ENCODE data around the gene TMEM174. TPM values are rescaled to one million over a fixed set of nuclear protein-coding genes. Genes with fewer than 3 reads are reported as not detected.

TMEM174 gene
- total RNA-seq (2022; extraction: Qiagen RNA extraction) = not detected in 5 replicates

DNA sequence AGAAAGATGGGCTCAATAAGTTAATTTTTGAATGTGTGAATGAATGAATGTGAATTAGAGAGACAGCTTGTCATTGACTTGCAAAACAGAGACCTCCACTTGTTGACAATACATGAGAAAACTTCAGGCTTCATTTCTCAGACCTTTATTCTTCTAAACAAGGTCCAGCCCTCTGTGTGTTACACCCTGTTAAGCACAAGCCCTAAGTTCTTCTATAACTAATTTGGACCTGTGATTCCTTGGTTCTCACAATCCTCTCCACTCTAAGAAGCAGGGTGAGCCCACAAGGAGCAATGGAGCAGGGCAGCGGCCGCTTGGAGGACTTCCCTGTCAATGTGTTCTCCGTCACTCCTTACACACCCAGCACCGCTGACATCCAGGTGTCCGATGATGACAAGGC is at the start of gene TMEM174:
Gene TMEM174, plus strand, starts transcription at position 243 of the 400 bp plus-strand sequence. Its CDS starts 51 bp downstream, at position 294.

Other genes with a start within 250 kb of the TMEM174 start
- 10.8 to 16.2 TPM (median 12.8 TPM) in 5 replicates for gene FCHO2, start 217.2 kb upstream of the TMEM174 start, total RNA-seq (2022; extraction: Qiagen RNA extraction)
- gene TMEM171, start 52.6 kb upstream of the TMEM174 start, total RNA-seq (2022; extraction: Qiagen RNA extraction) = 4.8 to 7.5 TPM (median 6.2 TPM) in 5 replicates

Measured in A549 treated with CORT108297 at 1 μM for 4 hours (cell line).